Keratinocyte (primary cell): ENCODE measurements around the gene MRAP. TPM values are rescaled to one million over a fixed set of nuclear protein-coding genes. Genes with fewer than 3 reads are reported as not detected.

Experiments
- DNase-seq: peaks from one replicate; pipeline ENCODE4 v3.0.0-alpha.2; 2011; ENCODE audit warnings: low read depth, missing footprints, low spot score
- FAIRE-seq: peaks from 2 replicates; lab custom pipeline; 2011; peaks lifted over from hg19 to GRCh38; lab: Jason Lieb, UNC
- H2AFZ ChIP-seq: 2 replicates; pipeline ENCODE4 v1.6.0; 2012; ENCODE audit warnings: low read length, control low read depth, inconsistent platforms; ENCODE audit not compliant: control insufficient read depth
- H3K27ac ChIP-seq: 2 replicates; pipeline ENCODE4 v1.5.1; 2011; ENCODE audit warnings: low read length; ENCODE audit not compliant: control insufficient read depth, insufficient read depth
- H3K27me3 ChIP-seq: 3 replicates; pipeline ENCODE4 v1.6.0; 2011; ENCODE audit warnings: low read length; ENCODE audit not compliant: control insufficient read depth, insufficient read depth; ENCODE audit errors: extremely low read depth
- H3K36me3 ChIP-seq, 2 experiments: 2 replicates in 1 of 2; 3 replicates in 1 of 2; pipeline ENCODE4 v1.5.1; 2011; ENCODE audit warnings: low read length in 2 of 2, mild to moderate bottlenecking in 1 of 2; ENCODE audit not compliant: control insufficient read depth in 2 of 2, insufficient read depth in 2 of 2; ENCODE audit errors: extremely low read depth in 1 of 2
- H3K4me1 ChIP-seq: 3 replicates; pipeline ENCODE4 v1.5.1; 2011; ENCODE audit warnings: low read length; ENCODE audit not compliant: control insufficient read depth, insufficient read depth; ENCODE audit errors: extremely low read depth
- H3K4me2 ChIP-seq: 3 replicates; pipeline ENCODE4 v1.6.0; 2011; ENCODE audit warnings: low read depth, low read length; ENCODE audit not compliant: control insufficient read depth, insufficient read depth; ENCODE audit errors: extremely low read depth
- H3K4me3 ChIP-seq, 3 experiments: fragments of 200-600 bp in 1 of 3; sonication (generic) in 1 of 3; 2 replicates in 2 of 3; 3 replicates in 1 of 3; pipeline ENCODE4 v1.5.1; 2011 to 2016; ENCODE audit warnings: low read length in 3 of 3, mild to moderate bottlenecking in 3 of 3, control low read depth in 2 of 3, inconsistent platforms in 1 of 3, low read depth in 1 of 3, mixed read lengths in 1 of 3, mixed run types in 1 of 3, moderate library complexity in 1 of 3; ENCODE audit not compliant: control insufficient read depth in 2 of 3, insufficient read depth in 2 of 3; ENCODE audit errors: extremely low read depth in 1 of 3
- H3K79me2 ChIP-seq: 2 replicates; pipeline ENCODE4 v1.6.0; 2012; ENCODE audit warnings: low read length; ENCODE audit not compliant: control insufficient read depth, insufficient read depth
- H3K9ac ChIP-seq: 3 replicates; pipeline ENCODE4 v1.6.0; 2011; ENCODE audit warnings: low read length; ENCODE audit not compliant: control insufficient read depth, insufficient read depth; ENCODE audit errors: extremely low read depth
- H3K9me1 ChIP-seq: 3 replicates; pipeline ENCODE4 v1.6.0; 2011; ENCODE audit warnings: low read length; ENCODE audit not compliant: control insufficient read depth, insufficient read depth; ENCODE audit errors: extremely low read depth
- H3K9me3 ChIP-seq: 2 replicates; pipeline ENCODE4 v1.5.1; 2012; ENCODE audit warnings: low read depth, low read length; ENCODE audit not compliant: control insufficient read depth
- H4K20me1 ChIP-seq: 3 replicates; pipeline ENCODE4 v1.6.0; 2011; ENCODE audit warnings: low read length; ENCODE audit not compliant: control insufficient read depth, insufficient read depth; ENCODE audit errors: extremely low read depth
- CTCF ChIP-seq, 3 experiments: IDR thresholded peaks in 1 of 3; conservative IDR thresholded peaks in 1 of 3; optimal IDR thresholded peaks in 1 of 3; 2 replicates in 2 of 3; 3 replicates in 1 of 3; pipeline versions ENCODE3 to v1.5.1; 2011; ENCODE audit warnings: low read length in 3 of 3, mild to moderate bottlenecking in 3 of 3, moderate library complexity in 2 of 3, control low read depth in 1 of 3, inconsistent platforms in 1 of 3; ENCODE audit not compliant: insufficient read depth in 2 of 3; ENCODE audit errors: extremely low read depth in 1 of 3
- EZH2 ChIP-seq: IDR thresholded peaks from one replicate; pipeline ENCODE4 v1.6.1; 2012; ENCODE audit warnings: inconsistent platforms, mild to moderate bottlenecking, low read length, moderate library complexity
- dilution Hi-C: fragments of 300-500 bp; cut with MboI; formaldehyde crosslinking; loops from one replicate; pipeline ENCODE4 v1.7.0; 2020; ENCODE audit warnings: low sequenced_read_pairs; ENCODE audit not compliant: extremely low pct_ligation_motif_present
- polyA plus RNA-seq, 5 experiments: library from polyadenylated mRNA; depleted of rRNA in 3 of 5; stranded (reverse) in 3 of 5; stranded (forward) in 1 of 5; unstranded in 1 of 5; fragments of >200 nt; gene quantifications; 1 replicate in 1 of 5; 2 replicates in 3 of 5; 3 replicates in 1 of 5; pipeline versions ENCODE4 v1.2.1 to v1.2.3, GENCODE V29; 2011 to 2012; ENCODE audit warnings: missing spikeins in 2 of 5, low read depth in 1 of 5, low replicate concordance in 1 of 5

The MRAP gene
- polyA plus RNA-seq, 1 donor (not counting 4 experiments of a cell fraction or from before 2014, with no cell fraction given), result not detected

GRCh38 chr21:32329776-32330175 lies 31.1 kb downstream of the MRAP start:
- no peak overlapping the region for H3K4me2 ChIP-seq
- no peaks in the 10 kb centered on the region for H3K4me1 ChIP-seq
- H3K27ac ChIP-seq, result no peak overlapping the region
- no peak overlapping the region for H3K4me3 ChIP-seq
- FAIRE-seq, result no peak
- H3K79me2 ChIP-seq, result no peaks in the 10 kb centered on the region
- no peaks in the 10 kb centered on the region for H3K9me3 ChIP-seq
- no peaks in the 10 kb centered on the region for H4K20me1 ChIP-seq
- no peak overlapping the region for H2AFZ ChIP-seq
- H3K9ac ChIP-seq, result no peak overlapping the region
- no peak for DNase-seq
- TF ChIP-seq CTCF (optimal IDR thresholded peaks at IDR 0.05 in 1 of 3, IDR thresholded peaks at IDR 0.05 in 1 of 3, conservative IDR thresholded peaks at IDR 0.05 in 1 of 3; ENCODE audit: extremely low read depth in 1 of 3, insufficient read depth in 2 of 3, low read length in 3 of 3) (no peak), EZH2 (no peak)
- H3K9me1 ChIP-seq, result no peaks in the 10 kb centered on the region
- H3K36me3 ChIP-seq, result peaks cover 39 to 47% of the 10 kb centered on the region in 2 experiments
- dilution Hi-C loops, result no loop called here
- no peaks in the 10 kb centered on the region for H3K27me3 ChIP-seq

DNA sequence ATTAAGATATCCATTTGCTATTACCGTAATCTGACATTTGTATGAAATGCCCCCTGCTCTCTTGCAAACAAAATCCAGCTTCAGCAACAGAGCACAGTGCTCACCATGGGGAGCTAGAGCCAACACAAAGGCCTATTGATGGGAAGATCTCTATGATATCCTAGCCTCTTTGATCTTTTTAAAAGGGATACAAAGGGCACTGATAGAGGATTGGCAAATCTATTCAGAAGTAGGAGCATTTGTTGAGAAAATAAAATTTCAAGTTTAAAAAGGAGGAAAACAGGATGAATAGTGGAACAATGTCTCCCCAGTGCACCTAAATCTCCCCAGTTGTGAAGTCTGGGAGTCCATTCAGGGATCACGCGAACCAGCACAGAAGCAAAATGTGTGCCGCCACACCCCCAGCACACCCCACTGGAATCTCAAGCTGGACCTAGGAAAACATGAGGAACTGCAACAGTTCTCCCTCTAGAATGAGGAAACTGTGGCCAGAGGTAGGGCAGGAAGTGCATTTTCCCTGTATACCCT lies 32.2 kb downstream of the MRAP start:
- no peaks in the 10 kb centered on the region for H3K27me3 ChIP-seq
- H2AFZ ChIP-seq, result no peak overlapping the region
- TF ChIP-seq EZH2 (no peak), CTCF (optimal IDR thresholded peaks at IDR 0.05 in 1 of 3, IDR thresholded peaks at IDR 0.05 in 1 of 3, conservative IDR thresholded peaks at IDR 0.05 in 1 of 3; ENCODE audit: extremely low read depth in 1 of 3, insufficient read depth in 2 of 3, low read length in 3 of 3) (no peak)
- H3K9me1 ChIP-seq, result no peaks in the 10 kb centered on the region
- no peak overlapping the region for H3K27ac ChIP-seq
- H3K4me3 ChIP-seq, result no peak overlapping the region
- DNase-seq (no peak), FAIRE-seq (no peak)
- H3K4me2 ChIP-seq, result no peak overlapping the region
- dilution Hi-C loops, result no loop called here
- H3K36me3 ChIP-seq, result peaks cover 40 to 53% of the 10 kb centered on the region in 2 experiments
- H3K9me3 ChIP-seq, result no peaks in the 10 kb centered on the region
- H4K20me1 ChIP-seq, result no peaks in the 10 kb centered on the region
- no peak overlapping the region for H3K9ac ChIP-seq
- H3K79me2 ChIP-seq, result no peaks in the 10 kb centered on the region
- no peaks in the 10 kb centered on the region for H3K4me1 ChIP-seq
